DND-41 (cell line): ENCODE results near the gene EHD3.

Experiments used
- CTCF ChIP-seq: IDR thresholded peaks from 2 replicates; pipeline ENCODE4 v1.5.1; 2012; ENCODE audit warnings: borderline replicate concordance, low read length, moderate library complexity, mild to moderate bottlenecking; ENCODE audit not compliant: poor library complexity, severe bottlenecking; ENCODE audit errors: extremely low read depth
- EZH2 ChIP-seq: IDR thresholded peaks from 3 replicates; pipeline ENCODE4 v1.6.1; 2012; ENCODE audit warnings: borderline replicate concordance, low read depth, mild to moderate bottlenecking, moderate library complexity, low read length, inconsistent platforms; ENCODE audit not compliant: severe bottlenecking

GRCh38 chr2:31197669-31198068 lies 36.3 kb upstream of the EHD3 start:
- TF ChIP-seq CTCF (no peak), EZH2 (no peak)
